Colonic mucosa (tissue), 4 donors: ENCODE results near the gene HOXC12. TPM values are rescaled to one million over a fixed set of nuclear protein-coding genes. Genes with fewer than 3 reads are reported as not detected.

ENCODE experiments used
- DNase-seq: peaks from one replicate; pipeline ENCODE4 v3.0.0-alpha.2; 2020
- H3K27ac ChIP-seq: fragments of 200-600 bp; one replicate; pipeline ENCODE4 v1.8.0; 2021
- H3K27me3 ChIP-seq: fragments of 200-600 bp; one replicate; pipeline ENCODE4 v1.8.0; 2021
- H3K36me3 ChIP-seq: fragments of 200-600 bp; one replicate; pipeline ENCODE4 v1.8.0; 2021
- H3K4me1 ChIP-seq: fragments of 200-600 bp; one replicate; pipeline ENCODE4 v1.8.0; 2021; ENCODE audit warnings: mild to moderate bottlenecking
- H3K4me3 ChIP-seq: fragments of 200-600 bp; one replicate; pipeline ENCODE4 v1.8.0; 2021
- H3K9ac ChIP-seq, 2 donors: one replicate each; pipeline ENCODE4 v1.7.0; 2013; ENCODE audit warnings: control low read depth in 2 of 2, low read depth in 2 of 2, low read length in 2 of 2
- H3K9me3 ChIP-seq: fragments of 200-600 bp; one replicate; pipeline ENCODE4 v1.8.0; 2021
- intact Hi-C: fragments of 100-400 bp; cut with DNase I; formaldehyde crosslinking; loops from one replicate; pipeline ENCODE4 v1.14.1; 2022
- total RNA-seq, 2 donors: library from RNA; stranded (reverse); fragmentation: NEBNext Ultra II Directional in 1 of 2; extraction: Animal tissue kit (Norgen Biotek cat#: 25700) in 1 of 2; gene quantifications; one replicate each; pipeline ENCODE4 v1.2.1, GENCODE V29; 2021
- TF ChIP-seq, protein P1 (sequence below): fragments of 200-600 bp; IDR thresholded peaks from one replicate; pipeline ENCODE4 v1.8.0; 2022; ENCODE audit warnings: antibody characterized with exemption, mild to moderate bottlenecking
- donor health status: healthy.
- donor health status: DM: no; HTN: no; CAD: no.
- donor health status: DM: no; HTN: no; CAD: no.

The HOXC12 gene
- total RNA-seq, 2 donors from 2014 or later: not detected

GRCh38 chr12:53944209-53944608 lies 10.5 kb upstream of the HOXC12 start:
- Histone ChIP-seq H3K4me1 (no peaks in the 10 kb centered on the region), H3K9me3 (no peaks in the 10 kb centered on the region), H3K27ac (no peak overlapping the region), H3K4me3 (no peak overlapping the region), H3K9ac (no peak overlapping the region), H3K27me3 (peaks cover 81% of the 10 kb centered on the region), H3K36me3 (no peaks in the 10 kb centered on the region)
- TF ChIP-seq, protein P1, sequence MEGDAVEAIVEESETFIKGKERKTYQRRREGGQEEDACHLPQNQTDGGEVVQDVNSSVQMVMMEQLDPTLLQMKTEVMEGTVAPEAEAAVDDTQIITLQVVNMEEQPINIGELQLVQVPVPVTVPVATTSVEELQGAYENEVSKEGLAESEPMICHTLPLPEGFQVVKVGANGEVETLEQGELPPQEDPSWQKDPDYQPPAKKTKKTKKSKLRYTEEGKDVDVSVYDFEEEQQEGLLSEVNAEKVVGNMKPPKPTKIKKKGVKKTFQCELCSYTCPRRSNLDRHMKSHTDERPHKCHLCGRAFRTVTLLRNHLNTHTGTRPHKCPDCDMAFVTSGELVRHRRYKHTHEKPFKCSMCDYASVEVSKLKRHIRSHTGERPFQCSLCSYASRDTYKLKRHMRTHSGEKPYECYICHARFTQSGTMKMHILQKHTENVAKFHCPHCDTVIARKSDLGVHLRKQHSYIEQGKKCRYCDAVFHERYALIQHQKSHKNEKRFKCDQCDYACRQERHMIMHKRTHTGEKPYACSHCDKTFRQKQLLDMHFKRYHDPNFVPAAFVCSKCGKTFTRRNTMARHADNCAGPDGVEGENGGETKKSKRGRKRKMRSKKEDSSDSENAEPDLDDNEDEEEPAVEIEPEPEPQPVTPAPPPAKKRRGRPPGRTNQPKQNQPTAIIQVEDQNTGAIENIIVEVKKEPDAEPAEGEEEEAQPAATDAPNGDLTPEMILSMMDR: no peak
- intact Hi-C loops: no loop called here
- DNase-seq: no peak

- no peak overlapping the region for H3K9ac ChIP-seq
- intact Hi-C loops: no loop called here
- no peak overlapping the region for H3K27ac ChIP-seq
- H3K36me3 ChIP-seq: no peaks in the 10 kb centered on the region
- H3K4me3 ChIP-seq: no peak overlapping the region
- no peaks in the 10 kb centered on the region for H3K9me3 ChIP-seq
- H3K27me3 ChIP-seq: peaks cover 83% of the 10 kb centered on the region
- H3K4me1 ChIP-seq: no peaks in the 10 kb centered on the region
- DNase-seq: no peak
- TF ChIP-seq, protein P1: no peak
Observed at GRCh38 chr12:53944907-53945847, 9.5 kb upstream of the HOXC12 start.

- H3K27ac ChIP-seq: no peak overlapping the region
- H3K4me1 ChIP-seq: no peaks in the 10 kb centered on the region
- H3K27me3 ChIP-seq: peaks cover 93% of the 10 kb centered on the region
- intact Hi-C loops: no loop called here
- H3K36me3 ChIP-seq: no peaks in the 10 kb centered on the region
- no peaks in the 10 kb centered on the region for H3K9me3 ChIP-seq
- no peak overlapping the region for H3K4me3 ChIP-seq
- no peak overlapping the region for H3K9ac ChIP-seq
- no peak for DNase-seq
- TF ChIP-seq, protein P1: no peak
Observed at GRCh38 chr12:53947743-53948142, 7.0 kb upstream of the HOXC12 start.

GRCh38 chr12:53948650-53949593 lies 5.8 kb upstream of the HOXC12 start:
- Histone ChIP-seq H3K27me3 (peaks cover 93% of the 10 kb centered on the region), H3K36me3 (no peaks in the 10 kb centered on the region), H3K27ac (no peak overlapping the region), H3K9ac (no peak overlapping the region), H3K4me3 (no peak overlapping the region), H3K9me3 (no peaks in the 10 kb centered on the region), H3K4me1 (no peaks in the 10 kb centered on the region)
- no peak for DNase-seq
- TF ChIP-seq, protein P1: no peak
- intact Hi-C loops: no loop called here

DNA sequence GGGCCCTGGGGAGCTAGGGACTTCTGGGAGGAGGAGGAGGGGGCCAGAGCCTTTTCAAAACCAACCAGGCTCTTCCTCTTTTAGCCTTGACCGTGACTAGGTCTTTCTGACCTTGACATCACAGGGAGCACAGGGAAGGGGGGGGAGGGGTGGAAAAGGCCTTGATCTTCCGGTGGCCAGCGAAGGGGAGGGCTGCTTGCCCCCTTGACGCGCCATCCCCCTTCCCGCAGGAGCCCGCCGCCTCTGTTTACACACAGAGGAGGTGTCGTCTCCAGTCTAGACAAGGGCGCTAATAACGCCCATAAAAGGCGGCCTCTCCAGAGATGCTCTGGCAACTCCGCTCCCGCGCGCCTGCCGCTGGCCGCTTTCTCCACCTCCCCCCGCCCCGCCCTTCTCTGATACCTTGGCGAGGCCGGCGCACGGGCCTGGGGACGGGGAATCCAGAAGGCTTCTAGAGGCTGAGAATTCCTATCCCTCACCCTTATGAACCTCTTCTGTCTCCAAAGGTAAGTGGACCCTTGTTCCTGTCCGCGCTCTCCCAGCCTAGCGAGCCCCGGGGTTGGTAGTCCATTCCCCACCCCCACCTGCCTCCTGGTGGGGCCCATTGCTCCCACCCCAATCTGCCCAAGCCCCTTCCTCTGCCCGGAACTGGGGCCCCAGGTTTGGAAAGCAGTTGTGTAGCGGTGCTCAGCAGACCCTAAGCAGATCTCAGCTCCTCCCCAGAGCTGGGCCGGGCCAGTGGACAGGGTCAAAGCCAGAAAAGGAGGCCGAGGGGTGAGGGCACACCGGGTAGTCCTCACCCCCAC lies 4.9 kb upstream of the HOXC12 start:
- intact Hi-C loops: no loop called here
- peaks cover 93% of the 10 kb centered on the region for H3K27me3 ChIP-seq
- no peak overlapping the region for H3K4me3 ChIP-seq
- no peaks in the 10 kb centered on the region for H3K36me3 ChIP-seq
- TF ChIP-seq, protein P1: no peak
- H3K27ac ChIP-seq: no peak overlapping the region
- H3K9me3 ChIP-seq: no peaks in the 10 kb centered on the region
- H3K9ac ChIP-seq: no peak overlapping the region
- no peak for DNase-seq
- H3K4me1 ChIP-seq: no peaks in the 10 kb centered on the region
